Aorta (tissue), 5 donors: ENCODE results near the gene S100Z. TPM values are rescaled to one million over a fixed set of nuclear protein-coding genes. Genes with fewer than 3 reads are reported as not detected.
A peak's percentile ranks its signal among the peaks of the same experiment; 100 is the strongest.
"Not testable (repeated sequence)": the region's sequence is repeated elsewhere in the genome, so short reads cannot be mapped to it uniquely, and the experiment has no call there.

ENCODE experiments used
- ATAC-seq: fragments of 200-7000 bp; cut with Tn5 transposase; one replicate; pipeline ENCODE4 v1.9.1; 2022; ENCODE audit warnings: moderate library complexity; ENCODE audit not compliant: low FRiP score
- DNase-seq, 2 donors: peaks; one replicate each; pipeline ENCODE4 v3.0.0-alpha.2; 2020
- H3K27ac ChIP-seq, 2 donors: one replicate each; pipeline ENCODE4 v1.5.1; 2013; ENCODE audit warnings: low read length in 2 of 2, mild to moderate bottlenecking in 2 of 2, moderate library complexity in 2 of 2, control low read depth in 1 of 2, inconsistent platforms in 1 of 2, low read depth in 1 of 2
- H3K27me3 ChIP-seq, 2 donors: one replicate each; pipeline ENCODE4 v1.6.1; 2013; ENCODE audit warnings: control low read depth in 1 of 2, low read length in 1 of 2, mild to moderate bottlenecking in 1 of 2, moderate library complexity in 1 of 2; ENCODE audit not compliant: insufficient read depth in 2 of 2, control insufficient read depth in 1 of 2
- H3K36me3 ChIP-seq, 2 donors: one replicate each; pipeline ENCODE4 v1.6.1; 2013; ENCODE audit warnings: control low read depth in 1 of 2, low read length in 1 of 2, mild to moderate bottlenecking in 1 of 2; ENCODE audit not compliant: insufficient read depth in 2 of 2, control insufficient read depth in 1 of 2
- H3K4me1 ChIP-seq, 2 donors: one replicate each; pipeline ENCODE4 v1.6.1; 2013; ENCODE audit warnings: low read length in 2 of 2, control low read depth in 1 of 2, mild to moderate bottlenecking in 1 of 2, moderate library complexity in 1 of 2; ENCODE audit not compliant: insufficient read depth in 2 of 2, control insufficient read depth in 1 of 2
- H3K4me3 ChIP-seq, 2 donors: one replicate each; pipeline ENCODE4 v1.5.1; 2013; ENCODE audit warnings: low read length in 2 of 2, control low read depth in 1 of 2, mild to moderate bottlenecking in 1 of 2
- H3K9me3 ChIP-seq: one replicate; pipeline ENCODE4 v1.6.1; 2013; ENCODE audit warnings: mild to moderate bottlenecking, low read length; ENCODE audit not compliant: control insufficient read depth
- WGBS, 2 donors: extraction: QIAGEN DNeasy Blood & Tissue Kit; methylation state at CpG; one replicate each; pipeline ENCODE4 v1.1.7; 2013; 5-methylcytosine and 5-hydroxymethylcytosine counted together
- intact Hi-C, 2 donors: fragments of 100-400 bp; cut with DNase I; formaldehyde crosslinking; loops; one replicate each; pipeline versions ENCODE4 v1.14.2 to v1.15.0; 2022
- polyA plus RNA-seq, 2 donors: library from polyadenylated mRNA; stranded (reverse); fragments of 200-250 nt; gene quantifications; one replicate each; pipeline ENCODE4 v1.2.3, GENCODE V29; 2013
- total RNA-seq, 2 donors: library from RNA; stranded (reverse); fragmentation: NEBNext Ultra II Directional; extraction: Animal tissue kit (Norgen Biotek cat#: 25700); gene quantifications; one replicate each; pipeline ENCODE4 v1.2.1, GENCODE V29; 2021
- donor health status: healthy with polysubstance abuse.
- donor health status: Bipolar disorder and iron deficiency.
- donor health status: DM: no; HTN: no; CAD: no.
- donor health status: DM: no; HTN: no; CAD: no.
- donor health status: DM: yes; HTN: yes; CAD: no.

S100Z gene
- total and polyA plus RNA-seq, 4 donors, result 0.68 to 0.87 TPM; not detected in 2

GRCh38 chr5:76945238-76945637 lies 95.4 kb downstream of the S100Z start:
- intact Hi-C loops, H3K36me3 ChIP-seq, H3K4me3 ChIP-seq, H3K4me1 ChIP-seq, ATAC-seq, H3K27me3 ChIP-seq, H3K9me3 ChIP-seq, DNase-seq, H3K27ac ChIP-seq: not testable (repeated sequence)
- 64 to 80% methylated on average over 9 of the region's 9 CpGs for WGBS, 2 donors

GRCh38 chr5:76946090-76946489 lies 96.3 kb downstream of the S100Z start:
- no peaks in the 10 kb centered on the region for H3K9me3 ChIP-seq
- H3K4me1 ChIP-seq, result no peaks in the 10 kb centered on the region
- no peak for DNase-seq
- intact Hi-C loops, result no loop called here
- no peak overlapping the region for H3K4me3 ChIP-seq
- no peak overlapping the region for H3K27ac ChIP-seq
- no peaks in the 10 kb centered on the region for H3K36me3 ChIP-seq
- peaks cover 0 to under 1% of the 10 kb centered on the region in 2 donors for H3K27me3 ChIP-seq
- ATAC-seq, result no peak
- WGBS, 2 donors, result 92 to 93% methylated on average over 2 of the region's 2 CpGs

GRCh38 chr5:76947082-76947503 lies 97.3 kb downstream of the S100Z start:
- intact Hi-C loops, result no loop called here
- Histone ChIP-seq H3K27ac (no peak overlapping the region), H3K4me3 (no peak overlapping the region), H3K4me1 (no peaks in the 10 kb centered on the region), H3K27me3 (peaks cover 0 to 1% of the 10 kb centered on the region in 2 donors), H3K36me3 (no peaks in the 10 kb centered on the region), H3K9me3 (no peaks in the 10 kb centered on the region)
- WGBS, 2 donors, result 22% methylated on average over 4 of the region's 4 CpGs
- ATAC-seq, result no peak
- DNase-seq, result no peak

- no peak within 1 kb of the TSS for H3K4me3 ChIP-seq
- peaks cover 0 to 1% of the 10 kb centered on the region in 2 donors for H3K27me3 ChIP-seq
- 21 to 24% methylated on average over 23 of the region's 23 CpGs for WGBS, 2 donors
- ATAC-seq (peak; percentile 23), DNase-seq (no peak)
- no peaks in the 10 kb centered on the region for H3K4me1 ChIP-seq
- no peaks in the 10 kb centered on the region for H3K9me3 ChIP-seq
- no peaks in the 10 kb centered on the region for H3K36me3 ChIP-seq
- no peak within 1 kb of the TSS for H3K27ac ChIP-seq
- intact Hi-C loops, result no loop called here
These were observed 103.2 kb downstream of the S100Z start, which contains the start of gene CRHBP for GRCh38 chr5:76952795-76953536. Gene CRHBP, plus strand, starts transcription at chr5:76953045. Its CDS starts 90 bp downstream, at chr5:76953135.

- Histone ChIP-seq H3K27ac (no peak overlapping the region), H3K27me3 (peaks cover 0 to 1% of the 10 kb centered on the region in 2 donors), H3K36me3 (no peaks in the 10 kb centered on the region), H3K4me1 (no peaks in the 10 kb centered on the region), H3K9me3 (no peaks in the 10 kb centered on the region), H3K4me3 (no peak overlapping the region)
- intact Hi-C loops, result no loop called here
- DNase-seq (no peak), ATAC-seq (peak; percentile 59)
- 0 to 1% methylated on average over 55 to 81 of the region's 81 CpGs for WGBS, 2 donors
These were observed 104.0 kb downstream of the S100Z start for GRCh38 chr5:76953551-76954382.

GRCh38 chr5:76954383-76954763 lies 104.6 kb downstream of the S100Z start:
- no peaks in the 10 kb centered on the region for H3K4me1 ChIP-seq
- no peaks in the 10 kb centered on the region for H3K9me3 ChIP-seq
- H3K27me3 ChIP-seq, result peaks cover 0 to 1% of the 10 kb centered on the region in 2 donors
- H3K36me3 ChIP-seq, result no peaks in the 10 kb centered on the region
- WGBS, 2 donors, result 6 to 7% methylated on average over 25 of the region's 25 CpGs
- H3K4me3 ChIP-seq, result no peak overlapping the region
- DNase-seq (no peak), ATAC-seq (no peak)
- no peak overlapping the region for H3K27ac ChIP-seq
- intact Hi-C loops, result no loop called here

GRCh38 chr5:76956033-76956432 lies 106.2 kb downstream of the S100Z start:
- 82 to 84% methylated on average over 2 of the region's 2 CpGs for WGBS, 2 donors
- no peak overlapping the region for H3K27ac ChIP-seq
- no peaks in the 10 kb centered on the region for H3K9me3 ChIP-seq
- ATAC-seq (no peak), DNase-seq (no peak)
- no peak overlapping the region for H3K4me3 ChIP-seq
- H3K27me3 ChIP-seq, result peaks cover 0 to 1% of the 10 kb centered on the region in 2 donors
- no peaks in the 10 kb centered on the region for H3K36me3 ChIP-seq
- H3K4me1 ChIP-seq, result no peaks in the 10 kb centered on the region
- intact Hi-C loops, result no loop called here

- 50 to 52% methylated on average over 5 of the region's 5 CpGs for WGBS, 2 donors
- H3K27me3 ChIP-seq, result no peaks in the 10 kb centered on the region
- H3K9me3 ChIP-seq, result no peaks in the 10 kb centered on the region
- intact Hi-C loops, result no loop called here
- DNase-seq, result no peak
- no peaks in the 10 kb centered on the region for H3K36me3 ChIP-seq
- no peak for ATAC-seq
- no peak overlapping the region for H3K27ac ChIP-seq
- H3K4me3 ChIP-seq, result no peak overlapping the region
- H3K4me1 ChIP-seq, result no peaks in the 10 kb centered on the region
These were observed 109.4 kb downstream of the S100Z start for GRCh38 chr5:76958991-76959767.
